K562 (cell line): Measurements from ENCODE around the gene CPTP. TPM values are rescaled to one million over a fixed set of nuclear protein-coding genes. Genes with fewer than 3 reads are reported as not detected.

Experiments used
- CBX5 ChIP-seq: IDR thresholded peaks from 2 replicates; pipeline ENCODE4 v1.6.1; 2014; ENCODE audit warnings: low read depth, borderline replicate concordance
- CEBPG ChIP-seq, 3 experiments: fragments of 200-800 bp in 1 of 3; sonication (Bioruptor generic) in 1 of 3; sonication (generic) in 1 of 3; formaldehyde crosslinking in 1 of 3; IDR thresholded peaks in 2 of 3; conservative IDR thresholded peaks in 1 of 3; 2 replicates each; pipeline versions ENCODE4 v1.6.1 to v1.8.0; 2016 to 2022; ENCODE audit warnings: missing compliant biosample characterization in 2 of 3, missing genetic modification characterization in 2 of 3, mild to moderate bottlenecking in 1 of 3, missing genetic modification reagents in 1 of 3
- CREBBP ChIP-seq: IDR thresholded peaks from one replicate; pipeline ENCODE4 v1.6.1; 2012; ENCODE audit warnings: low read depth, mild to moderate bottlenecking, control low read depth, inconsistent platforms, low read length
- ELF1 ChIP-seq: fragments of 200-800 bp; sonication (Bioruptor generic); IDR thresholded peaks from 2 replicates; pipeline ENCODE4 v1.6.1; 2016; ENCODE audit warnings: missing genetic modification characterization, missing compliant biosample characterization
- GABPA ChIP-seq: fragments of 200-800 bp; sonication (Bioruptor generic); conservative IDR thresholded peaks from 2 replicates; pipeline ENCODE4 v1.6.1; 2016; ENCODE audit warnings: low read depth, missing genetic modification characterization, missing compliant biosample characterization
- HNRNPK ChIP-seq: fragments of 200-400 bp; formaldehyde crosslinking; IDR thresholded peaks from one replicate; pipeline ENCODE4 v1.6.1; 2018; ENCODE audit warnings: mild to moderate bottlenecking, low read depth, low read length; ENCODE audit not compliant: poor library complexity, severe bottlenecking
- ILF3 ChIP-seq: fragments of 450-650 bp; IDR thresholded peaks from 2 replicates; pipeline ENCODE4 v1.6.1; 2018; ENCODE audit warnings: antibody characterized with exemption, mild to moderate bottlenecking, moderate library complexity, borderline replicate concordance
- KLF6 ChIP-seq: fragments of 250-450 bp; sonication (Bioruptor Pico); IDR thresholded peaks from 2 replicates; pipeline ENCODE4 v1.4.0; 2020; ENCODE audit warnings: mild to moderate bottlenecking, moderate library complexity, borderline replicate concordance
- MYNN ChIP-seq, 2 experiments: sonication (generic); formaldehyde crosslinking in 1 of 2; IDR thresholded peaks; 2 replicates each; pipeline versions ENCODE4 v1.5.0 to v1.6.1; 2016 to 2020; ENCODE audit warnings: antibody characterized with exemption in 1 of 2, missing genetic modification reagents in 1 of 2
- SRSF7 ChIP-seq: fragments of 200-400 bp; formaldehyde crosslinking; optimal IDR thresholded peaks from 2 replicates; pipeline ENCODE3; 2017; ENCODE audit warnings: mild to moderate bottlenecking, low read depth, low read length
- TBP ChIP-seq: optimal IDR thresholded peaks from 2 replicates; pipeline ENCODE3; 2011; ENCODE audit warnings: low read depth, low read length, improper control_type of control experiment
- TCF7 ChIP-seq: sonication (generic); IDR thresholded peaks from 2 replicates; pipeline ENCODE4 v1.6.1; 2016; ENCODE audit warnings: antibody characterized with exemption, borderline replicate concordance
- WHSC1 ChIP-seq: IDR thresholded peaks from one replicate; pipeline ENCODE4 v1.6.1; 2012; ENCODE audit warnings: low read length, control low read depth, inconsistent platforms
- polyA plus RNA-seq, 8 experiments: library from polyadenylated mRNA; depleted of rRNA in 4 of 8; stranded (reverse) in 5 of 8; unstranded in 3 of 8; fragments of >200 nt; fragmentation: Nextera tagmentation in 2 of 8; fragmentation: Illumina TruSeq in 1 of 8; extraction: Ambion mirVana in 2 of 8; extraction: Trizol in 1 of 8; gene quantifications; 2 replicates each; pipeline versions ENCODE4 v1.2.1 to v1.2.3, GENCODE V29; 2011 to 2014; ENCODE audit warnings: inconsistent platforms in 1 of 8, missing spikeins in 1 of 8
- total RNA-seq, 7 experiments: library from RNA; depleted of rRNA in 6 of 7; stranded (reverse); fragments of >200 nt in 6 of 7; fragmentation: Illumina TruSeq in 2 of 7; extraction: Trizol in 2 of 7; gene quantifications; 2 replicates each; pipeline versions ENCODE4 v1.2.1 to v1.2.3, GENCODE V29; 2011 to 2021; ENCODE audit warnings: low replicate concordance in 1 of 7
- TF ChIP-seq, protein P1 (sequence below), 2 experiments: fragments of 450-650 bp in 1 of 2; sonication (generic) in 1 of 2; formaldehyde crosslinking; conservative IDR thresholded peaks; 2 replicates each; pipeline versions ENCODE4 v1.4.0 to v1.8.1; 2020 to 2022; ENCODE audit warnings: mild to moderate bottlenecking in 1 of 2, missing genetic modification reagents in 1 of 2
- TF ChIP-seq, protein P2 (sequence below): sonication (generic); formaldehyde crosslinking; IDR thresholded peaks from 2 replicates; pipeline ENCODE4 v1.5.0; 2020; ENCODE audit warnings: missing genetic modification reagents
- TF ChIP-seq, protein P3 (sequence below): fragments of 250-450 bp; sonication (Bioruptor Pico); IDR thresholded peaks from 2 replicates; pipeline ENCODE4 v1.4.0; 2020; ENCODE audit warnings: mild to moderate bottlenecking, moderate library complexity

CPTP gene
- total and polyA plus RNA-seq, 9 of the 15 experiments (the other 6 are each of a cell fraction or from before 2014, with no cell fraction given), result 0.11 to 25.8 (median 3.5) TPM

DNA sequence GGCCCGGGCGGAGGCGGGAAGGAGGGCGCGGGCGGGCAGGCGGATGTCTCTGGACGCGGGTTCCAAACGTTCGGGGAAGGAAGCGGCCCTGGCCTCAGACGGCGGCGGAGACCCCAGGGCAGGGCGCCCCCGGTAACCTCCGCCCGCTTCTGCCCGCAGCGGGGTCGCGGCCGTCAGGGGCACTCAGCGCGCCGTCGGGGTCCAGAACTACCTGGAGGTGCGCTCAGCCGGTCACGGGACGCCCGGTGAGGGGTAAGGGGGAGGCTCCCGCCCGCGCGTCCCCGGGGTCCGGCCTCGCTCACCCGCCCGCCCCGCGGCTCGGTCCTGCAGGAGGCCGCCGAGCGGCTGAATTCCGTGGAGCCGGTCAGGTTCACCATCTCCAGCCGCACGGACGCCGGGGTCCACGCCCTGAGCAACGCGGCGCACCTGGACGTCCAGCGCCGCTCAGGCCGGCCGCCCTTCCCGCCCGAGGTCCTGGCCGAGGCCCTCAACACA is 15.8 kb upstream of the CPTP start (continued):
- TF ChIP-seq TCF7 (no peak; the same call in 1 of the 2 replicates), HNRNPK (no peak), SRSF7 (peak; percentile 24), CREBBP (no peak), TBP (no peak), CBX5 (no peak), MYNN (IDR thresholded peaks at IDR 0.05) (no peak), MYNN (CRISPR knock-in tag; IDR thresholded peaks at IDR 0.05) (no peak), WHSC1 (no peak), ELF1 (tag) (no peak), CEBPG (CRISPR knock-in tag; IDR thresholded peaks at IDR 0.05) (peak; percentile 27; the same call in 1 of the 2 replicates), CEBPG (tag; conservative IDR thresholded peaks at IDR 0.05 in 1 of 2, IDR thresholded peaks at IDR 0.05 in 1 of 2) (no peak), KLF6 (CRISPR knock-in tag) (no peak), GABPA (no peak), ILF3 (no peak)
- TF ChIP-seq, protein P1, sequence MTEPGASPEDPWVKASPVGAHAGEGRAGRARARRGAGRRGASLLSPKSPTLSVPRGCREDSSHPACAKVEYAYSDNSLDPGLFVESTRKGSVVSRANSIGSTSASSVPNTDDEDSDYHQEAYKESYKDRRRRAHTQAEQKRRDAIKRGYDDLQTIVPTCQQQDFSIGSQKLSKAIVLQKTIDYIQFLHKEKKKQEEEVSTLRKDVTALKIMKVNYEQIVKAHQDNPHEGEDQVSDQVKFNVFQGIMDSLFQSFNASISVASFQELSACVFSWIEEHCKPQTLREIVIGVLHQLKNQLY (CRISPR knock-in tag; conservative IDR thresholded peaks at IDR 0.05), result no peak
- TF ChIP-seq, protein P2, sequence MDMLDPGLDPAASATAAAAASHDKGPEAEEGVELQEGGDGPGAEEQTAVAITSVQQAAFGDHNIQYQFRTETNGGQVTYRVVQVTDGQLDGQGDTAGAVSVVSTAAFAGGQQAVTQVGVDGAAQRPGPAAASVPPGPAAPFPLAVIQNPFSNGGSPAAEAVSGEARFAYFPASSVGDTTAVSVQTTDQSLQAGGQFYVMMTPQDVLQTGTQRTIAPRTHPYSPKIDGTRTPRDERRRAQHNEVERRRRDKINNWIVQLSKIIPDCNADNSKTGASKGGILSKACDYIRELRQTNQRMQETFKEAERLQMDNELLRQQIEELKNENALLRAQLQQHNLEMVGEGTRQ (CRISPR knock-in tag), result 0 out of 2 replicates have a peak, but pooled peaks have one; percentile 14
- TF ChIP-seq, protein P3, sequence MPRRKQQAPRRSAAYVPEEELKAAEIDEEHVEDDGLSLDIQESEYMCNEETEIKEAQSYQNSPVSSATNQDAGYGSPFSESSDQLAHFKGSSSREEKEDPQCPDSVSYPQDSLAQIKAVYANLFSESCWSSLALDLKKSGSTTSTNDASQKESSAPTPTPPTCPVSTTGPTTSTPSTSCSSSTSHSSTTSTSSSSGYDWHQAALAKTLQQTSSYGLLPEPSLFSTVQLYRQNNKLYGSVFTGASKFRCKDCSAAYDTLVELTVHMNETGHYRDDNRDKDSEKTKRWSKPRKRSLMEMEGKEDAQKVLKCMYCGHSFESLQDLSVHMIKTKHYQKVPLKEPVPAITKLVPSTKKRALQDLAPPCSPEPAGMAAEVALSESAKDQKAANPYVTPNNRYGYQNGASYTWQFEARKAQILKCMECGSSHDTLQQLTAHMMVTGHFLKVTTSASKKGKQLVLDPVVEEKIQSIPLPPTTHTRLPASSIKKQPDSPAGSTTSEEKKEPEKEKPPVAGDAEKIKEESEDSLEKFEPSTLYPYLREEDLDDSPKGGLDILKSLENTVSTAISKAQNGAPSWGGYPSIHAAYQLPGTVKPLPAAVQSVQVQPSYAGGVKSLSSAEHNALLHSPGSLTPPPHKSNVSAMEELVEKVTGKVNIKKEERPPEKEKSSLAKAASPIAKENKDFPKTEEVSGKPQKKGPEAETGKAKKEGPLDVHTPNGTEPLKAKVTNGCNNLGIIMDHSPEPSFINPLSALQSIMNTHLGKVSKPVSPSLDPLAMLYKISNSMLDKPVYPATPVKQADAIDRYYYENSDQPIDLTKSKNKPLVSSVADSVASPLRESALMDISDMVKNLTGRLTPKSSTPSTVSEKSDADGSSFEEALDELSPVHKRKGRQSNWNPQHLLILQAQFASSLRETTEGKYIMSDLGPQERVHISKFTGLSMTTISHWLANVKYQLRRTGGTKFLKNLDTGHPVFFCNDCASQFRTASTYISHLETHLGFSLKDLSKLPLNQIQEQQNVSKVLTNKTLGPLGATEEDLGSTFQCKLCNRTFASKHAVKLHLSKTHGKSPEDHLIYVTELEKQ (CRISPR knock-in tag), result no peak
